PC-3 (cell line): ENCODE measurements around the gene CFAP58.

Experiments used
- EZH2phosphoT487 ChIP-seq: fragments of 300-600 bp; sonication (generic); IDR thresholded peaks from 2 replicates; pipeline ENCODE4 v1.6.1; 2018; ENCODE audit warnings: mild to moderate bottlenecking, antibody characterized with exemption, low read length, borderline replicate concordance
- TF ChIP-seq, protein P1 (sequence below): fragments of 300-600 bp; sonication (generic); conservative IDR thresholded peaks from 2 replicates; pipeline ENCODE4 v1.5.1; 2017; ENCODE audit warnings: antibody characterized with exemption, low read depth, mild to moderate bottlenecking, low read length

DNA sequence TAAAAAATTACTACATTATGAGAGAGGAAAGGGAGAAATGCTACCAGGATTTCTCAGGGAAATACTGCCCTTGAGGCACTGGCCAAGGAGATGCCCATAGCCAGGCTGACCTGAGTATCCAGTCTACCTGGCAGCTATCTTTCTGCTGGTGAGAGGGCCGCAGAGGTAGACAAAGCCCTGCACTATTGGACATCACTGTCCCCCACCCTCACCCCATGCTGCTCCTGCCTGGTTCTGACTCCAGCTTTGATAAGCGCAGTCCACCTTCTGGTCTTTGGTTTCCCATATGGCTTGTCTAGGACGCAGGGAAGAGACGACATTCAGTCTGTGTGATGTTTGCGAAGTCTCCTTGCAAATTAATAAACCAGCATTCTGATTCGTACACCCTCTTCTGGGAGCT, 19.1 kb upstream of the CFAP58 start:
- TF ChIP-seq, protein P1, sequence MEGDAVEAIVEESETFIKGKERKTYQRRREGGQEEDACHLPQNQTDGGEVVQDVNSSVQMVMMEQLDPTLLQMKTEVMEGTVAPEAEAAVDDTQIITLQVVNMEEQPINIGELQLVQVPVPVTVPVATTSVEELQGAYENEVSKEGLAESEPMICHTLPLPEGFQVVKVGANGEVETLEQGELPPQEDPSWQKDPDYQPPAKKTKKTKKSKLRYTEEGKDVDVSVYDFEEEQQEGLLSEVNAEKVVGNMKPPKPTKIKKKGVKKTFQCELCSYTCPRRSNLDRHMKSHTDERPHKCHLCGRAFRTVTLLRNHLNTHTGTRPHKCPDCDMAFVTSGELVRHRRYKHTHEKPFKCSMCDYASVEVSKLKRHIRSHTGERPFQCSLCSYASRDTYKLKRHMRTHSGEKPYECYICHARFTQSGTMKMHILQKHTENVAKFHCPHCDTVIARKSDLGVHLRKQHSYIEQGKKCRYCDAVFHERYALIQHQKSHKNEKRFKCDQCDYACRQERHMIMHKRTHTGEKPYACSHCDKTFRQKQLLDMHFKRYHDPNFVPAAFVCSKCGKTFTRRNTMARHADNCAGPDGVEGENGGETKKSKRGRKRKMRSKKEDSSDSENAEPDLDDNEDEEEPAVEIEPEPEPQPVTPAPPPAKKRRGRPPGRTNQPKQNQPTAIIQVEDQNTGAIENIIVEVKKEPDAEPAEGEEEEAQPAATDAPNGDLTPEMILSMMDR = no peak
- TF ChIP-seq EZH2phosphoT487 = no peak
